ENCODE data around the gene RALGAPA2.

RALGAPA2 gene

GRCh38 chr20:20608041-20608440, 104.4 kb downstream of the RALGAPA2 start:
- Histone ChIP-seq H3K4me1 (ENCODE audit: control insufficient read depth, insufficient read depth, low read length) (no peaks in the 10 kb centered on the region), H3K9ac (ENCODE audit: low read length) (no peak overlapping the region), H3K9me3 (ENCODE audit: control insufficient read depth, insufficient read depth, low read depth, low read length) (no peaks in the 10 kb centered on the region), H3K27ac (ENCODE audit: low read depth, low read length) (no peak overlapping the region), H3K4me3 (ENCODE audit: low read depth, low read length) (no peak overlapping the region), H3K27me3 (ENCODE audit: control insufficient read depth, insufficient read depth, low read length) (no peaks in the 10 kb centered on the region), H3K36me3 (ENCODE audit: control insufficient read depth, insufficient read depth, low read length) (peaks cover 7% of the 10 kb centered on the region; the same call in 1 of the 2 replicates)

GRCh38 chr20:20606881-20607280, 105.6 kb downstream of the RALGAPA2 start:
- Histone ChIP-seq H3K9me3 (ENCODE audit: control insufficient read depth, insufficient read depth, low read depth, low read length) (no peaks in the 10 kb centered on the region), H3K4me3 (ENCODE audit: low read depth, low read length) (no peak overlapping the region), H3K4me1 (ENCODE audit: control insufficient read depth, insufficient read depth, low read length) (no peaks in the 10 kb centered on the region), H3K27ac (ENCODE audit: low read depth, low read length) (no peak overlapping the region), H3K36me3 (ENCODE audit: control insufficient read depth, insufficient read depth, low read length) (peaks cover 4% of the 10 kb centered on the region; the same call in 1 of the 2 replicates), H3K27me3 (ENCODE audit: control insufficient read depth, insufficient read depth, low read length) (no peaks in the 10 kb centered on the region), H3K9ac (ENCODE audit: low read length) (no peak overlapping the region)

DNA sequence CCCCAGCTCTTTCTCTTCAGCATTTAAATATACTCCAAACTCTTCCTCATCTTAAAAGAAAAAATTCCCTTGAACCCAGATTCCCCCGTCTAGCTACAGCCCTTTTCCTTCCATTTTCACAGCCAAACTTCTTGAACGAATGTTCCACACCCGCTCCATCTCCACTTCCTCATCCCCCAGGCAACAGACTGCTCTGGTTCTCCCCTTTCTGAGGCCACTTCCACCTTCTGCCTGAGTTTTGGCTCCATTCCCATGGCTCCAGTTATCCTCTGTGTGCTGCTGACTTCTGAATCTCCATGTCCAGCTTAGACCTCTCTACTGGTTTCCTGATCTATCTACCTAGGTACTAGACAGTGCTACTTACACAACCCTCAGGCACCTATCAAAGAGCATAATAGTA, 106.4 kb downstream of the RALGAPA2 start:
- H3K27me3 ChIP-seq (ENCODE audit: control insufficient read depth, insufficient read depth, low read length) = no peaks in the 10 kb centered on the region
- H3K4me3 ChIP-seq (ENCODE audit: low read depth, low read length) = no peak overlapping the region
- peaks cover 5% of the 10 kb centered on the region; the same call in 1 of the 2 replicates for H3K36me3 ChIP-seq (ENCODE audit: control insufficient read depth, insufficient read depth, low read length)
- H3K9me3 ChIP-seq (ENCODE audit: control insufficient read depth, insufficient read depth, low read depth, low read length) = no peaks in the 10 kb centered on the region
- H3K9ac ChIP-seq (ENCODE audit: low read length) = no peak overlapping the region
- H3K27ac ChIP-seq (ENCODE audit: low read depth, low read length) = no peak overlapping the region
- H3K4me1 ChIP-seq (ENCODE audit: control insufficient read depth, insufficient read depth, low read length) = no peaks in the 10 kb centered on the region

DNA sequence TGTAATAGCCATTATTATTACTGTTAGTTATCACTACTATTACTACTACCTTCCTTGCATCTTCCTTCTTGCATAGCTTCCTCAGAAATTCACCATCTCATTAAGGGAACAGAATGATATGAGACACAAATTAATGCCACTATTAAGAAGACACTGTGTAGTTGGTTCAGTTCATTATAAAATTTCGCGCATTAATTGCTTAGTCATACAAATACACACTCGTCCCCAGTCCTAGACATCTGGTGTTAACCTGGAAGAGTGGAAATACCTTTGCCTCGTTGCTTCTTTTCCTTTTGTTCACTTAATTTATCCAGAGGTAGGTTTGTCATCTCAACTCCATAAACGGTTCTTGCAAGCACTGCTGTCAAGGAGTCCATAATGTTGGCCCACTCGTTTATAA, 107.5 kb downstream of the RALGAPA2 start:
- Histone ChIP-seq H3K27me3 (ENCODE audit: control insufficient read depth, insufficient read depth, low read length) (no peaks in the 10 kb centered on the region), H3K4me1 (ENCODE audit: control insufficient read depth, insufficient read depth, low read length) (no peaks in the 10 kb centered on the region), H3K36me3 (ENCODE audit: control insufficient read depth, insufficient read depth, low read length) (peaks cover 6% of the 10 kb centered on the region; the same call in 1 of the 2 replicates), H3K9ac (ENCODE audit: low read length) (no peak overlapping the region), H3K4me3 (ENCODE audit: low read depth, low read length) (no peak overlapping the region), H3K27ac (ENCODE audit: low read depth, low read length) (no peak overlapping the region), H3K9me3 (ENCODE audit: control insufficient read depth, insufficient read depth, low read depth, low read length) (no peaks in the 10 kb centered on the region)

GRCh38 chr20:20604357-20604756, 108.1 kb downstream of the RALGAPA2 start:
- H3K27ac ChIP-seq (ENCODE audit: low read depth, low read length) = no peak overlapping the region
- H3K9ac ChIP-seq (ENCODE audit: low read length) = no peak overlapping the region
- no peaks in the 10 kb centered on the region for H3K4me1 ChIP-seq (ENCODE audit: control insufficient read depth, insufficient read depth, low read length)
- H3K36me3 ChIP-seq (ENCODE audit: control insufficient read depth, insufficient read depth, low read length) = peaks cover 6% of the 10 kb centered on the region; the same call in 1 of the 2 replicates
- no peaks in the 10 kb centered on the region for H3K27me3 ChIP-seq (ENCODE audit: control insufficient read depth, insufficient read depth, low read length)
- H3K4me3 ChIP-seq (ENCODE audit: low read depth, low read length) = no peak overlapping the region
- H3K9me3 ChIP-seq (ENCODE audit: control insufficient read depth, insufficient read depth, low read depth, low read length) = no peaks in the 10 kb centered on the region

DNA sequence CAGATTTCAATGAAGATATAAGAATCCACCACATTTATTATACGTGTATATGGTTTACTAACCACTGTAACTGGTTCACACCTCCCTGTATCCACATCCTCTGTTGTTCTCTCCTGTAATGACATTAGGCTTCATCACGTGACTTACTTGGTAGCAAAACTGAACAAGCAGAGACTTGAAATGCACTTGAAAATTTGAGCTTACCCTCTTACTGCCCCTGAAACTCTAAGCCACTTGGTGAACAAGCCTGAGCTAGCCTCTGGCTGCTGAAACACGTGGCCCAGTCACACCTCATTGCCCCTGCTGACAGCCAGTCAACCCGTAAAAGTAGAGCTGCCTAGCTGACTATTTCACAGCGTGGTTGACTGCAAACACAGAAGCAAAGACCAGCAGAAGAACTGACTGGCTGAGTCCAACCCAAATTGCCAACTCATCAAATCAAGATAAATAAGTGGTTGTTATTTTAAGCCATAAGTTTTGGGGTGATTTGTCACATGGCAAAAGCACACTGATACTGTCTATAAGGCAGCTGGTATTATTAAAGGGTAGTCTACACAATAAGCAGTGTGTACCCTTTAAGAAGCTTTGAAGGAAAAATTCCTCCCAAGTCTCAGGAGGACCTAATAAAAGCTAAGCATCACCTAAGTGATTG, 109.0 kb downstream of the RALGAPA2 start:
- H3K27ac ChIP-seq (ENCODE audit: low read depth, low read length) = no peak overlapping the region

GRCh38 chr20:20597966-20598365, 114.5 kb downstream of the RALGAPA2 start:
- Histone ChIP-seq H3K9ac (ENCODE audit: low read length) (no peak overlapping the region), H3K36me3 (ENCODE audit: control insufficient read depth, insufficient read depth, low read length) (peaks cover 5% of the 10 kb centered on the region; the same call in 1 of the 2 replicates), H3K4me3 (ENCODE audit: low read depth, low read length) (no peak overlapping the region), H3K27me3 (ENCODE audit: control insufficient read depth, insufficient read depth, low read length) (no peaks in the 10 kb centered on the region), H3K27ac (ENCODE audit: low read depth, low read length) (no peak overlapping the region), H3K4me1 (ENCODE audit: control insufficient read depth, insufficient read depth, low read length) (no peaks in the 10 kb centered on the region), H3K9me3 (ENCODE audit: control insufficient read depth, insufficient read depth, low read depth, low read length) (no peaks in the 10 kb centered on the region)

More for the DNA sequence above, 109.0 kb downstream of the RALGAPA2 start:
- Histone ChIP-seq H3K27me3 (ENCODE audit: control insufficient read depth, insufficient read depth, low read length) (no peaks in the 10 kb centered on the region), H3K36me3 (ENCODE audit: control insufficient read depth, insufficient read depth, low read length) (peaks cover 7% of the 10 kb centered on the region; the same call in 1 of the 2 replicates), H3K4me3 (ENCODE audit: low read depth, low read length) (no peak overlapping the region), H3K9me3 (ENCODE audit: control insufficient read depth, insufficient read depth, low read depth, low read length) (no peaks in the 10 kb centered on the region), H3K9ac (ENCODE audit: low read length) (no peak overlapping the region), H3K4me1 (ENCODE audit: control insufficient read depth, insufficient read depth, low read length) (no peaks in the 10 kb centered on the region)

DNA sequence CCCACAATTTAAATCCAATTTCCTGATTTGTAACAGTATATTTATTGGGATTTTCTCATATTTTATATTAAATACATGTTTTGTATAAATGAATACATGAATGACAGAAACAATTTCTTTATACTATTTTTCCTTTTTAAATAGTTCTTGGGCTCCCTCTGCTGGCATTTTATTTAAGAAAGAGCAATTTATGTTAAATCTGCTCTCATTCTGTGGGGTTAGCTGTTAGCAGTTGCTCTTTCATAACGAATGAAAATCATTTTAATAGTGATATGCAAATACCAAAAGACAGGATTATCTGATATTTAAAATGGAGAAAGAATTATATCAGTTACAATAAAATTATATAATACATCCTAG, 118.3 kb downstream of the RALGAPA2 start:
- no peaks in the 10 kb centered on the region for H3K9me3 ChIP-seq (ENCODE audit: control insufficient read depth, insufficient read depth, low read depth, low read length)
- no peak overlapping the region for H3K9ac ChIP-seq (ENCODE audit: low read length)
- no peaks in the 10 kb centered on the region for H3K4me1 ChIP-seq (ENCODE audit: control insufficient read depth, insufficient read depth, low read length)
- peaks cover 3% of the 10 kb centered on the region; the same call in 1 of the 2 replicates for H3K36me3 ChIP-seq (ENCODE audit: control insufficient read depth, insufficient read depth, low read length)
- no peak overlapping the region for H3K4me3 ChIP-seq (ENCODE audit: low read depth, low read length)
- no peaks in the 10 kb centered on the region for H3K27me3 ChIP-seq (ENCODE audit: control insufficient read depth, insufficient read depth, low read length)
- no peak overlapping the region for H3K27ac ChIP-seq (ENCODE audit: low read depth, low read length)

DNA sequence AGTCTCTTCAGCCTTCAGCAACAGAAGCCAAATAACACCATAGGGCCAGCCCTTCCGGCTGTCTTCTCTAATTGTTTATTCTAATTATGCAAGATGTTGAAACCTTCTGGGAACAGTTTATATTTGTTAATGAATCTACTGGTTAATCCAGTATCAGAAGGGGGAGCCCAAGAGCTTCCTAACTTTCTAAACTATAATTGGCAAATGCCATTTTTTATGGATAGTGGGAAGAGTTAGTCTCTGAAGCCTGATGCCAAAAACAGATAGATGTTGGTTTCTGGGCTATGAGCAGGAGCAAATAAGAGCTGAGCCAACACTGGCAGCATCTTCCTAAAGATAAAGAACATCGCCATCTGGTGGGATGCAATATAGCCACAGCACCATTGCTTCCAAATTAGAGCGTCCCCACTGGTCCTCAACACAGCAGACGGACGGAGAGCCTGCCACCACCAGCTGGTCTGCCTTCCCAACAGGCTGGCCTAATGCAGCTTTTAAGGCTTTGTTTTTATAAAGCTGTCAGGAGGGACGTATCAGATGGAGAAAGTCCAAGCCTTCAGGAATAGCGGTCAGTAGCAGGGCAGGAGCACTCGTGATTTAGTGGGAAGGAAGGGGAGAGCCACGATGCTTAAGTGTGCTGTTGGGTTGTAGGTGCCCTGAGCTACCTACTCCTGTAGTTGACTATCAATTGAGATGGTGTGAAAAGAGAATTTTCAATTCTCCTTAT, 118.8 kb downstream of the RALGAPA2 start:
- Histone ChIP-seq H3K9me3 (ENCODE audit: control insufficient read depth, insufficient read depth, low read depth, low read length) (no peaks in the 10 kb centered on the region), H3K9ac (ENCODE audit: low read length) (no peak overlapping the region)

DNA sequence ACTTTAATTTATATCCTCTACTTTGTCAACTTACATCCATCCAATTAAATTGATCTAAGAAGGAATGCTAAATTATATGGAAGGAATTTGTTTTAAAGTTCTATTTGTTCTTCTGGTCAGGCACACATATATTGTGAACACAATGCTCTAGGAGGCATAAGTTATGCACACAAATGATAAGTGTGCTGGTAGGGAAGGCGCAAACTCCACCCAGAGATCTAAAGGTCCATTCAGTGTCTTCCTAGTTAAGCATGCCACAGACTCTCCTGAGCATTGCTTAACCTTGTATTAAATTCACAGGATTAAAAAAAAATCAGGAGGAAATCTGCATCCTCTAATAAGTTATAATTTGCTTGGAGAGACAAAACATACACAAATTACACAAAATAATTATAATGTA, 127.3 kb downstream of the RALGAPA2 start:
- Histone ChIP-seq H3K27ac (ENCODE audit: low read depth, low read length) (no peak overlapping the region), H3K27me3 (ENCODE audit: control insufficient read depth, insufficient read depth, low read length) (no peaks in the 10 kb centered on the region), H3K9me3 (ENCODE audit: control insufficient read depth, insufficient read depth, low read depth, low read length) (no peaks in the 10 kb centered on the region), H3K36me3 (ENCODE audit: control insufficient read depth, insufficient read depth, low read length) (peaks cover 27% of the 10 kb centered on the region), H3K4me1 (ENCODE audit: control insufficient read depth, insufficient read depth, low read length) (peaks cover 4% of the 10 kb centered on the region; the same call in 1 of the 2 replicates), H3K4me3 (ENCODE audit: low read depth, low read length) (no peak overlapping the region), H3K9ac (ENCODE audit: low read length) (no peak overlapping the region)

More for the DNA sequence above, 118.8 kb downstream of the RALGAPA2 start:
- H3K36me3 ChIP-seq (ENCODE audit: control insufficient read depth, insufficient read depth, low read length) = peaks cover 3% of the 10 kb centered on the region; the same call in 1 of the 2 replicates
- no peak overlapping the region for H3K4me3 ChIP-seq (ENCODE audit: low read depth, low read length)
- H3K4me1 ChIP-seq (ENCODE audit: control insufficient read depth, insufficient read depth, low read length) = no peaks in the 10 kb centered on the region
- no peaks in the 10 kb centered on the region for H3K27me3 ChIP-seq (ENCODE audit: control insufficient read depth, insufficient read depth, low read length)
- no peak overlapping the region for H3K27ac ChIP-seq (ENCODE audit: low read depth, low read length)

DNA sequence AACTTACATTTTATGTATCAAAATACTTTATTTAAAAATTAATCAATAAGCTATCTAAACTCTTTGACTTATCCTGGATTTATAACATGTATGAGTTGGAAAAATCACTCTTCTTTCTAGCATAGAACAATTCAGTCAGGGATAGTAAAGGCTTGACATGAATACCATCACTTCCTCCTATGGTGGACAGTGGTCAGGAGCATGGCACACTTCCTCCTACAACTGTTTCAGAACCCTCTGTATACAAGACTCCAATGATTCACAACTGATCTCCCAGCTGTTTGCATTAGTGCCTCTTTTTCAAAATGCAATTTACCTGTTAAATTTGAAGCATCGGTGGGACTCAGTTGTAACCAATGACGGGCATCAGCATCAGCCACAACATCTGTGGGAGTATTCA, 129.7 kb downstream of the RALGAPA2 start:
- H3K27ac ChIP-seq (ENCODE audit: low read depth, low read length) = no peak overlapping the region
- H3K9me3 ChIP-seq (ENCODE audit: control insufficient read depth, insufficient read depth, low read depth, low read length) = no peaks in the 10 kb centered on the region
- no peak overlapping the region for H3K4me3 ChIP-seq (ENCODE audit: low read depth, low read length)
- peaks cover 5% of the 10 kb centered on the region; the same call in 1 of the 2 replicates for H3K4me1 ChIP-seq (ENCODE audit: control insufficient read depth, insufficient read depth, low read length)
- H3K36me3 ChIP-seq (ENCODE audit: control insufficient read depth, insufficient read depth, low read length) = peaks cover 23% of the 10 kb centered on the region
- no peaks in the 10 kb centered on the region for H3K27me3 ChIP-seq (ENCODE audit: control insufficient read depth, insufficient read depth, low read length)
- no peak overlapping the region for H3K9ac ChIP-seq (ENCODE audit: low read length)
